ENCODE results near the gene LRFN4. TPM values are rescaled to one million over a fixed set of nuclear protein-coding genes. Genes with fewer than 3 reads are reported as not detected.
A peak's percentile ranks its signal among the peaks of the same experiment; 100 is the strongest.

Gene LRFN4
- total RNA-seq (10 to 100 TPM in 3 of 4 donors, 1 to 10 TPM in 1; 7.4 to 11.8 (median 10.7) TPM), polyA plus RNA-seq (10 to 100 TPM in 2 of 3 donors, 1 to 10 TPM in 1; 8.5 to 16.6 (median 15.3) TPM)
- long read RNA-seq, donor 1, transcript LRFN4-201 (2 exons, 2,431 nt) = major isoform, 13 of 25 reads
- long read RNA-seq, donor 1, partial matches to known transcripts = 0 of 25 reads
- long read RNA-seq, donor 1, other reads (novel, unspliced or antisense) = 12 of 25 reads
- long read RNA-seq, donor 2, transcript LRFN4-201 (2 exons, 2,431 nt) = major isoform, 29 of 46 reads
- long read RNA-seq, donor 2, partial matches to known transcripts = 1 of 46 reads
- long read RNA-seq, donor 2, other reads (novel, unspliced or antisense) = 16 of 46 reads

GRCh38 chr11:66856496-66857233, at the start of gene LRFN4:
TSS of gene LRFN4 (plus strand) at chr11:66857064. CDS start at chr11:66857745, 681 bp downstream.
- Histone ChIP-seq H3K4me1 (peaks cover 3% of the 10 kb centered on the region), H3K9me3 (no peaks in the 10 kb centered on the region), H3K36me3 (ENCODE audit: insufficient read depth in 1 of 2, low read depth in 1 of 2) (peaks cover 0 to 19% of the 10 kb centered on the region in 2 donors), H3K27ac (peak within 1 kb of the TSS; percentile 90), H3K4me3 (peak within 1 kb of the TSS; percentile 76), H3K27me3 (ENCODE audit: insufficient read depth in 3 of 3, low read length in 2 of 3) (no peaks in the 10 kb centered on the region)
- intact Hi-C loops (cut with DNase I) = no loop called here
- 1 to 2% (median 1%) methylated on average over 43 to 102 of the region's 103 CpGs for WGBS, 3 donors
- DNase-seq (no peak), ATAC-seq (peak; percentile 51 to 69 (median 60))
- no peak for TF ChIP-seq CTCF (IDR thresholded peaks at IDR 0.05)

- intact Hi-C loops (cut with DNase I) = no loop called here
- ATAC-seq (no peak), DNase-seq (no peak)
- no peaks in the 10 kb centered on the region for H3K4me1 ChIP-seq
- no peaks in the 10 kb centered on the region for H3K27me3 ChIP-seq (ENCODE audit: insufficient read depth in 3 of 3, low read length in 2 of 3)
- no peaks in the 10 kb centered on the region for H3K36me3 ChIP-seq (ENCODE audit: insufficient read depth in 1 of 2, low read depth in 1 of 2)
- 93 to 94% (median 94%) methylated on average over 3 of the region's 3 CpGs for WGBS, 3 donors
- TF ChIP-seq CTCF (IDR thresholded peaks at IDR 0.05) = no peak
- H3K4me3 ChIP-seq = no peak overlapping the region
- H3K9me3 ChIP-seq = no peaks in the 10 kb centered on the region
- no peak overlapping the region for H3K27ac ChIP-seq
Observed at GRCh38 chr11:66809592-66809991, 47.3 kb upstream of the LRFN4 start.

GRCh38 chr11:66810576-66811185, 46.2 kb upstream of the LRFN4 start:
- Histone ChIP-seq H3K36me3 (ENCODE audit: insufficient read depth in 1 of 2, low read depth in 1 of 2) (no peaks in the 10 kb centered on the region), H3K27ac (no peak overlapping the region), H3K27me3 (ENCODE audit: insufficient read depth in 3 of 3, low read length in 2 of 3) (no peaks in the 10 kb centered on the region), H3K4me1 (no peaks in the 10 kb centered on the region), H3K9me3 (no peaks in the 10 kb centered on the region), H3K4me3 (no peak overlapping the region)
- intact Hi-C loops (cut with DNase I) = no loop called here
- 88 to 97% (median 92%) methylated on average over 1 of the region's 1 CpG for WGBS, 3 donors
- DNase-seq (no peak), ATAC-seq (no peak)
- TF ChIP-seq CTCF (IDR thresholded peaks at IDR 0.05) = no peak

GRCh38 chr11:66814678-66815077, 42.2 kb upstream of the LRFN4 start:
- intact Hi-C loops (cut with DNase I) = no loop called here
- no peak for ATAC-seq

More at GRCh38 chr11:66814678-66815077, 42.2 kb upstream of the LRFN4 start:
- Histone ChIP-seq H3K4me3 (no peak overlapping the region), H3K27ac (no peak overlapping the region), H3K4me1 (no peaks in the 10 kb centered on the region), H3K9me3 (no peaks in the 10 kb centered on the region), H3K27me3 (ENCODE audit: insufficient read depth in 3 of 3, low read length in 2 of 3) (no peaks in the 10 kb centered on the region), H3K36me3 (ENCODE audit: insufficient read depth in 1 of 2, low read depth in 1 of 2) (no peaks in the 10 kb centered on the region)
- 91% methylated on average over 5 of the region's 5 CpGs for WGBS, 3 donors
- TF ChIP-seq CTCF (IDR thresholded peaks at IDR 0.05) = no peak
- no peak for DNase-seq
